Measurements from ENCODE around the gene RNF208.

Gene RNF208

DNA sequence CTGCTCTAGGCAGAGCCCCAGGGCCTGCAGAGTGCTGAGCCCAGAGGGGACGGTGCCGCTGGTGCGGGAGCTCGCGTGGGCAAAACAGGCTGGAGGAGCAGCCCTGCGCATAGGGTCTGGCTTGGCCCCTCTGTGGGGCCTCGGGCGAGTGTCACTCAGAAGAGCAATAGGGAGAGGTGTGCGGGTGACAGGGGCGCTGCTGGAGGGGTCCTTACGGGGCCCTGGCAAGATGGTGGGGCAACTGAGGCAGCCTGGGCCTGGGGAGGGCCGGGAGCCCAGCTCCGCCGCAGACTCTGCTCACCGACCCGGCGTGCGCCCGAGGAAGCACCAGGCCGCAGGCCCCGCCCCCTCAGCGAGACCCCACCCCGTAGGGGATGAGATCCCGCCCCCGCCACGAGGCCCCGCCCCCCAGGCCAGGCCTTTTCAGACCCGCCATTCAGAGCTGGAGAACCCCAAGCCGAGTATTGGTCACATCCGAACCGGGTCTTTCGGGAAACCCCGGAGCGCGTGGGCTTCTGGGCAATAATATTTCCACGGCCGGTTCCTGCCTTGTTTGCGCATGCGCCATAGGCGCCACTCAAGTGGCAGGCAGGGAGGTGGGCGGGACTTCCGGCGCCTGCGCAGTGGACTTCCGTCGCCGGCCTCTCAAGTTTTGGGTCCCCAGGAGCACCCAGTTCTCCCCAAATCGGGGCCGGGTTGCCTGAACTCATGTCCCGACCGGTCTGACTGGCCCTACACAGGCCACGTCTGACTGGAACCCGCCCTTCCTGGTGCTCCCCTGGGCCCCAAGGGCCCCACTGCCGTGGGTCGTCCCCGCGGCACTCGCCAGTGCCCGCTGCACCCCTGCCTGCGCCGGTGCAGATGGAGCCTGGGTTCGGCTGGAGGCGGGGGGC, 1.3 kb upstream of the RNF208 start (continued):
- TF ChIP-seq ZNF558 (tag by site-specific recombination; IDR thresholded peaks at IDR 0.05) (no peak), ZNF529 (tag by site-specific recombination; IDR thresholded peaks at IDR 0.05; ENCODE audit: insufficient replicate concordance) (no peak), ZBTB20 (tag by site-specific recombination; IDR thresholded peaks at IDR 0.05) (no peak), ZNF624 (tag by site-specific recombination; IDR thresholded peaks at IDR 0.05) (no peak), ZNF776 (tag by site-specific recombination; IDR thresholded peaks at IDR 0.05; ENCODE audit: borderline replicate concordance) (no peak), KLF10 (tag by site-specific recombination; IDR thresholded peaks at IDR 0.05) (peak; percentile 66), ZNF292 (tag by site-specific recombination; IDR thresholded peaks at IDR 0.05; ENCODE audit: borderline replicate concordance, low read depth) (no peak), HOXA7 (CRISPR knock-in tag; IDR thresholded peaks at IDR 0.05; ENCODE audit: borderline replicate concordance) (no peak), ZNF341 (tag by site-specific recombination; IDR thresholded peaks at IDR 0.05; ENCODE audit: low read depth) (no peak), SCRT2 (tag by site-specific recombination; IDR thresholded peaks at IDR 0.05) (no peak), HOXD13 (CRISPR knock-in tag; IDR thresholded peaks at IDR 0.05; ENCODE audit: borderline replicate concordance) (no peak), ZBTB17 (tag by site-specific recombination; IDR thresholded peaks at IDR 0.05) (no peak; the same call in 1 of the 2 replicates), ZNF214 (tag by site-specific recombination; IDR thresholded peaks at IDR 0.05; ENCODE audit: borderline replicate concordance) (no peak), ZNF335 (tag by site-specific recombination; conservative IDR thresholded peaks at IDR 0.05) (peak; percentile 88), ZBTB7A (tag by site-specific recombination; IDR thresholded peaks at IDR 0.05; ENCODE audit: low read depth) (peak; percentile 46; the same call in 1 of the 2 replicates), ZFP41 (tag by site-specific recombination; IDR thresholded peaks at IDR 0.05; ENCODE audit: borderline replicate concordance) (no peak), ZNF19 (tag by site-specific recombination; IDR thresholded peaks at IDR 0.05; ENCODE audit: low read depth) (no peak), ZBTB48 (tag by site-specific recombination; IDR thresholded peaks at IDR 0.05) (0 out of 2 replicates have a peak, but pooled peaks have one; percentile 18), ZNF521 (tag by site-specific recombination; IDR thresholded peaks at IDR 0.05) (no peak), ZNF2 (tag by site-specific recombination; IDR thresholded peaks at IDR 0.05) (peak; percentile 84; the same call in 1 of the 2 replicates), ZNF138 (tag by site-specific recombination; IDR thresholded peaks at IDR 0.05; ENCODE audit: borderline replicate concordance) (no peak), ZSCAN30 (tag by site-specific recombination; IDR thresholded peaks at IDR 0.05) (0 out of 2 replicates have a peak, but pooled peaks have one; percentile 50)
- TF ChIP-seq, protein P1, sequence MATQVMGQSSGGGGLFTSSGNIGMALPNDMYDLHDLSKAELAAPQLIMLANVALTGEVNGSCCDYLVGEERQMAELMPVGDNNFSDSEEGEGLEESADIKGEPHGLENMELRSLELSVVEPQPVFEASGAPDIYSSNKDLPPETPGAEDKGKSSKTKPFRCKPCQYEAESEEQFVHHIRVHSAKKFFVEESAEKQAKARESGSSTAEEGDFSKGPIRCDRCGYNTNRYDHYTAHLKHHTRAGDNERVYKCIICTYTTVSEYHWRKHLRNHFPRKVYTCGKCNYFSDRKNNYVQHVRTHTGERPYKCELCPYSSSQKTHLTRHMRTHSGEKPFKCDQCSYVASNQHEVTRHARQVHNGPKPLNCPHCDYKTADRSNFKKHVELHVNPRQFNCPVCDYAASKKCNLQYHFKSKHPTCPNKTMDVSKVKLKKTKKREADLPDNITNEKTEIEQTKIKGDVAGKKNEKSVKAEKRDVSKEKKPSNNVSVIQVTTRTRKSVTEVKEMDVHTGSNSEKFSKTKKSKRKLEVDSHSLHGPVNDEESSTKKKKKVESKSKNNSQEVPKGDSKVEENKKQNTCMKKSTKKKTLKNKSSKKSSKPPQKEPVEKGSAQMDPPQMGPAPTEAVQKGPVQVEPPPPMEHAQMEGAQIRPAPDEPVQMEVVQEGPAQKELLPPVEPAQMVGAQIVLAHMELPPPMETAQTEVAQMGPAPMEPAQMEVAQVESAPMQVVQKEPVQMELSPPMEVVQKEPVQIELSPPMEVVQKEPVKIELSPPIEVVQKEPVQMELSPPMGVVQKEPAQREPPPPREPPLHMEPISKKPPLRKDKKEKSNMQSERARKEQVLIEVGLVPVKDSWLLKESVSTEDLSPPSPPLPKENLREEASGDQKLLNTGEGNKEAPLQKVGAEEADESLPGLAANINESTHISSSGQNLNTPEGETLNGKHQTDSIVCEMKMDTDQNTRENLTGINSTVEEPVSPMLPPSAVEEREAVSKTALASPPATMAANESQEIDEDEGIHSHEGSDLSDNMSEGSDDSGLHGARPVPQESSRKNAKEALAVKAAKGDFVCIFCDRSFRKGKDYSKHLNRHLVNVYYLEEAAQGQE (tag by site-specific recombination; IDR thresholded peaks at IDR 0.05), result no peak
- TF ChIP-seq, protein P2, sequence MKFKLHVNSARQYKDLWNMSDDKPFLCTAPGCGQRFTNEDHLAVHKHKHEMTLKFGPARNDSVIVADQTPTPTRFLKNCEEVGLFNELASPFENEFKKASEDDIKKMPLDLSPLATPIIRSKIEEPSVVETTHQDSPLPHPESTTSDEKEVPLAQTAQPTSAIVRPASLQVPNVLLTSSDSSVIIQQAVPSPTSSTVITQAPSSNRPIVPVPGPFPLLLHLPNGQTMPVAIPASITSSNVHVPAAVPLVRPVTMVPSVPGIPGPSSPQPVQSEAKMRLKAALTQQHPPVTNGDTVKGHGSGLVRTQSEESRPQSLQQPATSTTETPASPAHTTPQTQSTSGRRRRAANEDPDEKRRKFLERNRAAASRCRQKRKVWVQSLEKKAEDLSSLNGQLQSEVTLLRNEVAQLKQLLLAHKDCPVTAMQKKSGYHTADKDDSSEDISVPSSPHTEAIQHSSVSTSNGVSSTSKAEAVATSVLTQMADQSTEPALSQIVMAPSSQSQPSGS (tag by site-specific recombination; IDR thresholded peaks at IDR 0.05; ENCODE audit: low read depth), result no peak
- TF ChIP-seq, protein P3, sequence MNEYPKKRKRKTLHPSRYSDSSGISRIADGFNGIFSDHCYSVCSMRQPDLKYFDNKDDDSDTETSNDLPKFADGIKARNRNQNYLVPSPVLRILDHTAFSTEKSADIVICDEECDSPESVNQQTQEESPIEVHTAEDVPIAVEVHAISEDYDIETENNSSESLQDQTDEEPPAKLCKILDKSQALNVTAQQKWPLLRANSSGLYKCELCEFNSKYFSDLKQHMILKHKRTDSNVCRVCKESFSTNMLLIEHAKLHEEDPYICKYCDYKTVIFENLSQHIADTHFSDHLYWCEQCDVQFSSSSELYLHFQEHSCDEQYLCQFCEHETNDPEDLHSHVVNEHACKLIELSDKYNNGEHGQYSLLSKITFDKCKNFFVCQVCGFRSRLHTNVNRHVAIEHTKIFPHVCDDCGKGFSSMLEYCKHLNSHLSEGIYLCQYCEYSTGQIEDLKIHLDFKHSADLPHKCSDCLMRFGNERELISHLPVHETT (tag by site-specific recombination; IDR thresholded peaks at IDR 0.05), result no peak
- TF ChIP-seq, protein P4, sequence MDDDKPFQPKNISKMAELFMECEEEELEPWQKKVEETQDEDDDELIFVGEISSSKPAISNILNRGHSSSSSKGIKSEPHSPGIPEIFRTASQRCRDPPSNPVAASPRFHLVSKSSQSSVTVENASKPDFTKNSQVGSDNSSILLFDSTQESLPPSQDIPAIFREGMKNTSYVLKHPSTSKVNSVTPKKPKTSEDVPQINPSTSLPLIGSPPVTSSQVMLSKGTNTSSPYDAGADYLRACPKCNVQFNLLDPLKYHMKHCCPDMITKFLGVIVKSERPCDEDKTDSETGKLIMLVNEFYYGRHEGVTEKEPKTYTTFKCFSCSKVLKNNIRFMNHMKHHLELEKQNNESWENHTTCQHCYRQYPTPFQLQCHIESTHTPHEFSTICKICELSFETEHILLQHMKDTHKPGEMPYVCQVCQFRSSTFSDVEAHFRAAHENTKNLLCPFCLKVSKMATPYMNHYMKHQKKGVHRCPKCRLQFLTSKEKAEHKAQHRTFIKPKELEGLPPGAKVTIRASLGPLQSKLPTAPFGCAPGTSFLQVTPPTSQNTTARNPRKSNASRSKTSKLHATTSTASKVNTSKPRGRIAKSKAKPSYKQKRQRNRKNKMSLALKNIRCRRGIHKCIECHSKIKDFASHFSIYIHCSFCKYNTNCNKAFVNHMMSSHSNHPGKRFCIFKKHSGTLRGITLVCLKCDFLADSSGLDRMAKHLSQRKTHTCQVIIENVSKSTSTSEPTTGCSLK (tag by site-specific recombination; IDR thresholded peaks at IDR 0.05), result no peak
- TF ChIP-seq, protein P5, sequence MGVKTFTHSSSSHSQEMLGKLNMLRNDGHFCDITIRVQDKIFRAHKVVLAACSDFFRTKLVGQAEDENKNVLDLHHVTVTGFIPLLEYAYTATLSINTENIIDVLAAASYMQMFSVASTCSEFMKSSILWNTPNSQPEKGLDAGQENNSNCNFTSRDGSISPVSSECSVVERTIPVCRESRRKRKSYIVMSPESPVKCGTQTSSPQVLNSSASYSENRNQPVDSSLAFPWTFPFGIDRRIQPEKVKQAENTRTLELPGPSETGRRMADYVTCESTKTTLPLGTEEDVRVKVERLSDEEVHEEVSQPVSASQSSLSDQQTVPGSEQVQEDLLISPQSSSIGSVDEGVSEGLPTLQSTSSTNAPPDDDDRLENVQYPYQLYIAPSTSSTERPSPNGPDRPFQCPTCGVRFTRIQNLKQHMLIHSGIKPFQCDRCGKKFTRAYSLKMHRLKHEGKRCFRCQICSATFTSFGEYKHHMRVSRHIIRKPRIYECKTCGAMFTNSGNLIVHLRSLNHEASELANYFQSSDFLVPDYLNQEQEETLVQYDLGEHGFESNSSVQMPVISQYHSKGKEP (tag by site-specific recombination; IDR thresholded peaks at IDR 0.05), result no peak
- TF ChIP-seq, protein P6, sequence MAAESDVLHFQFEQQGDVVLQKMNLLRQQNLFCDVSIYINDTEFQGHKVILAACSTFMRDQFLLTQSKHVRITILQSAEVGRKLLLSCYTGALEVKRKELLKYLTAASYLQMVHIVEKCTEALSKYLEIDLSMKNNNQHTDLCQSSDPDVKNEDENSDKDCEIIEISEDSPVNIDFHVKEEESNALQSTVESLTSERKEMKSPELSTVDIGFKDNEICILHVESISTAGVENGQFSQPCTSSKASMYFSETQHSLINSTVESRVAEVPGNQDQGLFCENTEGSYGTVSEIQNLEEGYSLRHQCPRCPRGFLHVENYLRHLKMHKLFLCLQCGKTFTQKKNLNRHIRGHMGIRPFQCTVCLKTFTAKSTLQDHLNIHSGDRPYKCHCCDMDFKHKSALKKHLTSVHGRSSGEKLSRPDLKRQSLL (tag by site-specific recombination; IDR thresholded peaks at IDR 0.05), result no peak

Measured in HEK293 (cell line).